HL-60 (cell line): ENCODE results near the gene BMP2K.

Experiments used
- DNase-seq, 2 experiments: peaks; one replicate each; pipeline ENCODE4 v3.0.0-alpha.2; 2010 to 2020; ENCODE audit warnings: low read depth in 1 of 2, low spot score in 1 of 2
- H3K27ac ChIP-seq: fragments of 250-450 bp; sonication (Bioruptor Pico); replicated peaks from 2 replicates; pipeline ENCODE4 v1.5.1; 2020; ENCODE audit warnings: mild to moderate bottlenecking, moderate library complexity
- H3K27me3 ChIP-seq: fragments of 250-450 bp; sonication (Bioruptor Pico); 2 replicates; pipeline ENCODE4 v1.5.1; 2021; ENCODE audit warnings: mild to moderate bottlenecking, moderate library complexity; ENCODE audit not compliant: insufficient read depth, poor library complexity, severe bottlenecking
- H3K4me3 ChIP-seq: replicated peaks from 2 replicates; pipeline ENCODE4 v1.5.1; 2011; ENCODE audit warnings: mild to moderate bottlenecking, control low read depth, low read length; ENCODE audit not compliant: insufficient read depth
- GABPA ChIP-seq: IDR thresholded peaks from 2 replicates; pipeline ENCODE4 v1.6.1; 2012; ENCODE audit warnings: low read depth
- POLR2AphosphoS5 ChIP-seq: IDR thresholded peaks from 2 replicates; pipeline ENCODE4 v1.6.1; 2012; ENCODE audit warnings: low read depth
- SPI1 ChIP-seq: IDR thresholded peaks from 2 replicates; pipeline ENCODE4 v1.6.1; 2012; ENCODE audit warnings: low read depth, mild to moderate bottlenecking, borderline replicate concordance
- TF ChIP-seq, protein P1 (sequence below): IDR thresholded peaks from 2 replicates; pipeline ENCODE4 v1.6.1; 2012; ENCODE audit warnings: low read depth; ENCODE audit not compliant: insufficient replicate concordance
- TF ChIP-seq, protein P2 (sequence below): IDR thresholded peaks from one replicate; pipeline ENCODE4 v1.5.1; 2011; ENCODE audit warnings: low read length, control low read depth, inconsistent platforms; ENCODE audit not compliant: insufficient read depth

BMP2K gene

GRCh38 chr4:78756137-78756536 is 20.0 kb upstream of the BMP2K start:
- DNase-seq: no peak
- TF ChIP-seq SPI1 (no peak), POLR2AphosphoS5 (no peak), GABPA (no peak)
- TF ChIP-seq, protein P1, sequence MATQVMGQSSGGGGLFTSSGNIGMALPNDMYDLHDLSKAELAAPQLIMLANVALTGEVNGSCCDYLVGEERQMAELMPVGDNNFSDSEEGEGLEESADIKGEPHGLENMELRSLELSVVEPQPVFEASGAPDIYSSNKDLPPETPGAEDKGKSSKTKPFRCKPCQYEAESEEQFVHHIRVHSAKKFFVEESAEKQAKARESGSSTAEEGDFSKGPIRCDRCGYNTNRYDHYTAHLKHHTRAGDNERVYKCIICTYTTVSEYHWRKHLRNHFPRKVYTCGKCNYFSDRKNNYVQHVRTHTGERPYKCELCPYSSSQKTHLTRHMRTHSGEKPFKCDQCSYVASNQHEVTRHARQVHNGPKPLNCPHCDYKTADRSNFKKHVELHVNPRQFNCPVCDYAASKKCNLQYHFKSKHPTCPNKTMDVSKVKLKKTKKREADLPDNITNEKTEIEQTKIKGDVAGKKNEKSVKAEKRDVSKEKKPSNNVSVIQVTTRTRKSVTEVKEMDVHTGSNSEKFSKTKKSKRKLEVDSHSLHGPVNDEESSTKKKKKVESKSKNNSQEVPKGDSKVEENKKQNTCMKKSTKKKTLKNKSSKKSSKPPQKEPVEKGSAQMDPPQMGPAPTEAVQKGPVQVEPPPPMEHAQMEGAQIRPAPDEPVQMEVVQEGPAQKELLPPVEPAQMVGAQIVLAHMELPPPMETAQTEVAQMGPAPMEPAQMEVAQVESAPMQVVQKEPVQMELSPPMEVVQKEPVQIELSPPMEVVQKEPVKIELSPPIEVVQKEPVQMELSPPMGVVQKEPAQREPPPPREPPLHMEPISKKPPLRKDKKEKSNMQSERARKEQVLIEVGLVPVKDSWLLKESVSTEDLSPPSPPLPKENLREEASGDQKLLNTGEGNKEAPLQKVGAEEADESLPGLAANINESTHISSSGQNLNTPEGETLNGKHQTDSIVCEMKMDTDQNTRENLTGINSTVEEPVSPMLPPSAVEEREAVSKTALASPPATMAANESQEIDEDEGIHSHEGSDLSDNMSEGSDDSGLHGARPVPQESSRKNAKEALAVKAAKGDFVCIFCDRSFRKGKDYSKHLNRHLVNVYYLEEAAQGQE: no peak
- TF ChIP-seq, protein P2, sequence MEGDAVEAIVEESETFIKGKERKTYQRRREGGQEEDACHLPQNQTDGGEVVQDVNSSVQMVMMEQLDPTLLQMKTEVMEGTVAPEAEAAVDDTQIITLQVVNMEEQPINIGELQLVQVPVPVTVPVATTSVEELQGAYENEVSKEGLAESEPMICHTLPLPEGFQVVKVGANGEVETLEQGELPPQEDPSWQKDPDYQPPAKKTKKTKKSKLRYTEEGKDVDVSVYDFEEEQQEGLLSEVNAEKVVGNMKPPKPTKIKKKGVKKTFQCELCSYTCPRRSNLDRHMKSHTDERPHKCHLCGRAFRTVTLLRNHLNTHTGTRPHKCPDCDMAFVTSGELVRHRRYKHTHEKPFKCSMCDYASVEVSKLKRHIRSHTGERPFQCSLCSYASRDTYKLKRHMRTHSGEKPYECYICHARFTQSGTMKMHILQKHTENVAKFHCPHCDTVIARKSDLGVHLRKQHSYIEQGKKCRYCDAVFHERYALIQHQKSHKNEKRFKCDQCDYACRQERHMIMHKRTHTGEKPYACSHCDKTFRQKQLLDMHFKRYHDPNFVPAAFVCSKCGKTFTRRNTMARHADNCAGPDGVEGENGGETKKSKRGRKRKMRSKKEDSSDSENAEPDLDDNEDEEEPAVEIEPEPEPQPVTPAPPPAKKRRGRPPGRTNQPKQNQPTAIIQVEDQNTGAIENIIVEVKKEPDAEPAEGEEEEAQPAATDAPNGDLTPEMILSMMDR: no peak
- Histone ChIP-seq H3K27me3 (no peaks in the 10 kb centered on the region), H3K4me3 (no peak overlapping the region), H3K27ac (no peak overlapping the region)

- H3K27ac ChIP-seq: no peak overlapping the region
- H3K4me3 ChIP-seq: no peak overlapping the region
- TF ChIP-seq, protein P2: no peak
- no peak for TF ChIP-seq SPI1
- TF ChIP-seq, protein P1: no peak
- TF ChIP-seq GABPA: no peak
- TF ChIP-seq POLR2AphosphoS5: no peak
- no peak for DNase-seq
- H3K27me3 ChIP-seq: no peaks in the 10 kb centered on the region
These were observed 19.4 kb upstream of the BMP2K start for GRCh38 chr4:78756776-78757175.

DNA sequence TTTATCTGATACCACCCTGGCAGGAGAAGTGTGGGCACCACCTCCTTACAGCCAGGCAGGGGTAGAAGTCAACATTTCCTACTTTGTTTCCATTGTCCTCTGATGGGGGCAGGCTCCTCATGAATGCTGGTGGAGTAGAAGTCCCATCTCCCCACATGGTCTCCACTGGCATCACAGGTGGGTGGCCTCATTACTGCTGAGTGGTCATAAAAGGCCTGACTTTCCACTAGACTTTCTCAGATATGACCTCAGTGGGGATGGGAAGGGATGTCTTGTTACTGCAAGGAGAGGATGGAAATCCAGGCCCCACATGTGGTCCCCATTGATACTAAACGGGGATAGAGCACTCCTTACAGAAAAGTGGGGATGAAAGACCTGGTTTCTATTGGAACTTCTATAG is 18.6 kb upstream of the BMP2K start:
- TF ChIP-seq POLR2AphosphoS5 (no peak), SPI1 (no peak), GABPA (no peak)
- TF ChIP-seq, protein P1: no peak
- TF ChIP-seq, protein P2: no peak
- DNase-seq: no peak
- Histone ChIP-seq H3K27me3 (no peaks in the 10 kb centered on the region), H3K27ac (no peak overlapping the region), H3K4me3 (no peak overlapping the region)
